Stimulated activated CD4-positive, alpha-beta T cell treated with anti-CD3 and anti-CD28 coated beads, Interleukin-2, amount 100 ng/mL, for 4 hours (primary cell): ENCODE results near the gene OR9A4.
"Not testable (repeated sequence)": the region's sequence is repeated elsewhere in the genome, so short reads cannot be mapped to it uniquely, and the experiment has no call there.

ENCODE experiments used
- DNase-seq: peaks from one replicate; pipeline ENCODE4 v3.0.0-alpha.2; 2020; ENCODE audit warnings: low read depth

OR9A4 gene, protein sequence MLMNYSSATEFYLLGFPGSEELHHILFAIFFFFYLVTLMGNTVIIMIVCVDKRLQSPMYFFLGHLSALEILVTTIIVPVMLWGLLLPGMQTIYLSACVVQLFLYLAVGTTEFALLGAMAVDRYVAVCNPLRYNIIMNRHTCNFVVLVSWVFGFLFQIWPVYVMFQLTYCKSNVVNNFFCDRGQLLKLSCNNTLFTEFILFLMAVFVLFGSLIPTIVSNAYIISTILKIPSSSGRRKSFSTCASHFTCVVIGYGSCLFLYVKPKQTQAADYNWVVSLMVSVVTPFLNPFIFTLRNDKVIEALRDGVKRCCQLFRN

DNA sequence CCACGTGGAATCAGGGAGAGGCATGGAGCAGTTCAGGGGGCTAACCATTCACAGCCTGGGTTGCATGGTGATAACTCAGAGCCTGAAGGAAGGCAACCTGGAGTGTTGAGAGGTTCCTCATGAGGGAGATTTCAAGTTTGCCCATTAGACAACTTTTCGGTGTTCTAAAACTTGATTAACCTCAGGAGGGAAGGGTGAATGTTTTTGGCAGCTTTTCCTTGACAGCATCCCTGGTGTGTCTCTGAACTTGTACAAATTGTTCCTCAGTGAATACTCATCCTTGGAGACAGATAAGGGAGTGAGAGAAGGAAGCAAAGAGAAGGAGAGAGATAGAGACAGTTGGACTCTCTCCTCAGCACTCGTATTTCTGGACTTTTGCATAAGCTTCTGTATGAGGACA, at the start of gene OR9A4:
TSS of gene OR9A4 (plus strand) at position 301 of the 400 bp plus-strand sequence. CDS start 2,477 bp downstream, outside the sequence.
- DNase-seq: no peak

DNA sequence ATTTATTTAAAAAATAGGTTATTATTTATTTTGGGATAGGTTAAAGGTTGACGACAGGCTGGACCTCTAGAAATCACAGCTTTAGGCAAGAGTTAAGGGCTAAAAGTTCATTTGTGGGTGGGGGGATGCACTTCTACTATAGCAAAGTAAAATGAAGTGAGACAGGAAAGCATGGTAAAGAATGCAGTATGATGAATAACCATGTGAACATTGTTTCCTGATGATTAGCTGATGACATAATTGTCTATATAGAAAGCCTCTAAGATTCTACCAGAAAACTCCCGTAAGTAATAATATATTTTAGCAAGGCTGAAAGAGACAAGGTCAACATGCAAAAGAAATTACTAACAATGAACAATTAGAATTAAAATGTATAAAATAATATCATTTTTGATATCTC, 49.2 kb upstream of the OR9A4 start:
- no peak for DNase-seq

DNA sequence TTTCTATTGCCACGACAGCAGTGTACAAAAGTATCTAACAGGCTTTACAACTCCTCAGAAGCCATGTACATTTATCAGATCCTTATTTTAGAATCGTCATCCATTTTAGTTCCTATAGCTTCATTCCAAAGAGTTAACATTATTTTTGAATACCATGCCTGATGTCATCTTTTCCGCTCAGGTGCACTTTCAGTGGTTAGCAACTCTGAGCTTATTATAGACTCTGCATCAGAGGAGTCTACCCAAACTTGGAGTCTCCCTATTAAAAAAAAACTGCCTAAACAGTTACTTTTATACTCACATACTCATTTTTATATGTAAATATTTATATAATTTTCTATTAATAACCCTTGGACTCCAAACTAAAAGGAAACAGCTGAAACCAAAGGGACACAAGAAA, 43.3 kb upstream of the OR9A4 start:
- DNase-seq: no peak

DNA sequence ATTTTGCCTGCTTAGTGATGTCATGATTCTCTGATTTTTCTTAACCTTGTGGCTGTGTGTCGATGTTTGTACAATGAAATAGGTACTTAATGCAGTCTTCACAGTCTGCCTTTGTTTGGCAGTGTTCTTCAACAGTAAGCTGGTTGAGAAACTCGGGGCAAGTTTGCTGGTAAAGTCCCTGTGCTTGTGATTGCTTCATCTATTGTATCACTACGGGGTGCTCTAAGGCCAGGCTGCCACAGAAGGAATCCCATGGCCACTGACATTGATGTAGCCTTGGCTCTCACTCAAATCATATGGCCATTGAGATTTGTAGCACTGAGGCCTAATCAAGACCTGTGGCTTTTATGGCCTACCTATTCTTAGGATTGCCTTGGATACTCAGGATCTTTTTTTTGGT, 41.4 kb upstream of the OR9A4 start:
- no peak for DNase-seq

DNA sequence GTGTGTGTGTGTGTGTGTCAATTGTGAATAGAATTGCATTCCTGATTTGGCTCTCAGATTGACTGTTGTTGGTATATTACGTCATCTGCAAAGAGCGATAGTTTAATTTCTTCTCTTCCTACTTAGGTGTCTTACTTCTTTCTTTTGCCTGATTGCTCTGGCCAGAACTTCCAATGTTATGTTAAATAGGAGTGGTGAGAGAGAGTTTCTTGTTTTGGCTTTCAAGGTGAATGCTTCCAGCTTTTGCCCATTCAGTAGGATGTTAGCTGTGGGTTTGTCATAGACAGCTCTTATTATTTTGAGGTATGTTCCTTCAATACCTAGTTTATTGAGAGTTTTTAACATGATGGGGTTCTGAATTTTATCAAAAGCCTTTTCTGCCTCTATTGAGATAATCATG, 40.7 kb upstream of the OR9A4 start:
- DNase-seq: no peak

DNA sequence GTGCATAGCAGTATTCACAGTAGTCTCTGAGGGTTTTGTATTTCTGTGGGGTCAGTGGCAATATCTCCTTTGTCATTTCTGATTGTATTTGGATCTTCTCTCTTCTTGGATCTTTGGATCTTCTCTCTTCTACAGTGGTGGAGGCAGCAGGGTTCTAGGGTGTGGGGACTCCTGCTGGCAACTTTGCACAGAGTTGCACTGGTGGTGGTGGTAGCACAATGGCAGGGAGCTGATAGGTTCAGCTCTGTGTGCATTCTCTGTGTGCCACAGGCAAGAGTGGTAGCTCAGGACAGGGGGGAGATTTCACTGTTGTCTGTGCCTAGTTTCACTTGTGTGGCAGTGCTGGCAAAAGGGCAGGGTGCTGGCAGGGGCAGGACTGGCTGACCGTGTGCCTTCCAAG, 39.8 kb upstream of the OR9A4 start:
- DNase-seq: no peak

DNA sequence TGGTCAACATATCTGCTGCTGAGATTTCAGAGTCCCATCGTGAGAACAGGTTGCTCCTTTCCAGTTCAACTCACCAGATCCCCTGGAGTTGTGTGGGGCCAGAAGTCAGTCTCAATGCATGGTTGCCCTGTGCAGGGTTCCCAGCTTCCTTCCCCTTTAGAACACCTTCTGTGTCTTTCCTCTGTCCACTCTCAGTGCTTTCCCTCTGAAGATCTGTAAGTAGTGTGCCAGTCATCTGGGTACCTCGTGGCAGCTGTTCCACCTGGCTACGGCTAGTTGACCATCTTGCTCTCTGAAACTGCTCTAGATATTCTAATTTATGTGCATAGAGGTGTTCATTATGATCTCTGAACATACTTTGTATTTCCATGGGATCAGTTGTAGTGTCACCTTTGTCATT, 38.8 kb upstream of the OR9A4 start:
- DNase-seq: no peak

DNA sequence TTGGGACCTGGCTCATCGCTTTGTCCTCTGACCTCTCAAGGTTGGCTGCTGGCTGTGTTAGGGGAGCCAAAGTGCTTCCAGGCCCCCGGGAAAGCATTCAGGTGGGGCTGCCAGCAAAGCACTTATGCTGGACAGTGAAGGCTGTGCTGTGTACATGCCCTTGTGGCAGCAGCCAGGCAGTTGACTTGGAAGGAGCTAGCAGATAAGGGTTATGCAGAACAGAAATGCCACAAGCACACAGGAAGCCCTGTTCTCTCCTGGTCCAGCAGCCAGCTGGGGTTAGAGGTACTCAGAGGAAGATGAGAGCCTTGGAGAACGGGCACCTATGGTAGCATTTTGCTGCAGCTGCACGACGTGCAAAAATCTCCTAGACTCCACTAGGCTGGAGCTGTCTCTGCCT, 35.2 kb upstream of the OR9A4 start:
- no peak for DNase-seq

DNA sequence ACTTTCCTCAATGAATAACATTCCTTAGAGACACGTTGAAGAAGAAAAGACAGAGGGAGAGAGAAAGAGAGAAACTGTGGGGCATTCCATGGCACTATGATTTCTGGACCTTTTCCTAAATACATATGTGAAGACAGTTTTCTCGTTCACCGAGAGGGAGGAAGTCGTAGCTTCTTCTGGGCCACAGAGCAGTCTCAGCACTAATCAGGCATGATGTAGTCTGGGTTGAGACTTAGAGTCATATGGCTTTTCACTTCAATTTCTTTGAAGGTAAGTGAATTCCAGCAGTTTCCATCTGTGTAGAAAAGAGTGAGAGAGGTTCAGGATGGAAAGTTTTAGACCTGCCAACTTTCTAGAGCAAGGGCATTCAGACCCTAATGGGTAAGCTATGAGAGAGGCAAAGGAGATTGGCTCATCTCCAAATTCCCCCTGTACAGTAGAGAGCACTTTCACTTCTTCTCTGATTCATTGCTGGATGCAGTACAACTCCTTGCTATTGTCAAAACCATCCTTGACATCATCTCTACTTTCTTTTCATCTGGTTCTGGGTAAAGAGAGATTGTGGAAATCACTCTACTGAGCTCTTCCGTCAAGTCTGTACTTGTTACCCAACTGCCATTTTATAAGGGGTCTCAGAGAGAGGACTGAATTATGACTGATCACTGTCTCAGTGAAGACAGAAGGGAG, 31.5 kb upstream of the OR9A4 start:
- DNase-seq: no peak

DNA sequence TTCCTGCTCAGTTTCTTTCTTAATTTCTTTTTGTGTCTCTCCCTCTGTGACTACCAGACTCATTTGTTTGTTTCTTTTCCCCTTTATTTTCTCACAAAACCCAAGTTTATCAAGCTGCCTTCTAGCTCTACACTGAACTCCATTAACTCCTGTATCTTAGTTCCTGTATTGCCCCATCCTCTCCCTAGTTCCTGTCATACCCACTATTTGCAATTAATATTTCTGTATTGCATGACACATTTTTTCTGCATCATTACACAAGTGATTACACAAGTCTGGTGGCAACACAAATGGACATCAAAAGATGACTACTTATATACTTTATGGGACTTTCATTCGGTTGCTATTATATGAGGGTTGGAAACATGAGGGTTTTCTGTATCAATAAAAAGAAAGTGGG, 26.9 kb upstream of the OR9A4 start:
- DNase-seq: no peak

DNA sequence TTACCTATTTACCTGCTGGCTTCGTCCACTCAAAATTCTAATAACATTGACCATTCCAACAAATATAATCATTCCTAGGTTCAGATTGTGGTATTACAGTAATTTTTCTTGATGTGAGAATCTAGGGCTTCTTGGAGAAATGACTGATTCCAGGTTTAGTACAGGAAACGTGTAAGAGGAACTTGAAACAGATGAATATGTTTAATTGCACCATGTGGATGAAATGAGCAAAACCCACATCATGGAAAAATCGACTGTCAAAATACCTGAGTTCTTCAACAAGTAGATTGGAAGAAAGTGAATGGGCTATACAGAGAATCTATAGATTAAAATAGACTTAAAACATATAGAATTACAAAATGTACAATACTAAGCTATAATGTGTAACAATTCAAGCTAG, 24.9 kb upstream of the OR9A4 start:
- no peak for DNase-seq

DNA sequence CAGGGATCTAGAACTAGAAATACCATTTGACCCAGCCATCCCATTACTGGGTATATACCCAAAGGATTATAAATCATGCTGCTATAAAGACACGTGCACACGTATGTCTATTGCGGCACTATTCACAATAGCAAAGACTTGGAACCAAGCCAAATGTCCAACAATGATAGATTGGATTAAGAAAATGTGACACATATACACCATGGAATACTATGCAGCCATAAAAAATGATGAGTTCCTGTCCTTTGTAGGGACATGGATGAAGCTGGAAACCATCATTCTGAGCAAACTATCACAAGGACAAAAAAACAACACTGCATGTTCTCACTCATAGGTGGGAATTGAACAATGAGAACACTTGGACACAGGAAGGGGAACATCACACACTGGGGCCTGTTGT, 16.8 kb upstream of the OR9A4 start:
- DNase-seq: not testable (repeated sequence)

DNA sequence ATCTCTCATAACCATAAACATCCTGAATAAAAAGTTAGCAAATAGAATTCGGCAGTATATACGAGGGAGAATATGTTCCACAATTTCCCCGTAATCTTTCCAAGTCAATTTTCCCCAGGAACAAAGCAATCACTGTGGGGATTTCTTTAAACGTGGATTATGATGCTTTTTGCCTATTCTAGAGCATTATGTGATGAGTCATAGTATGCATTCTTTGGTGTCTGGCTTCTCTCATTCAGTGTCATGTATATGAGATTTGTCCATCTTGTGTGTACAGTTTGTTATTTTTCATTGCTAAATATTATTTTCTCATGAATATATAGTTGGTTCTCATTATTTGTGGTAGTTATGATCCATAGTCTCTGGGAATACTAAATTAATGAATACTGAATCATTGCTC, 9.9 kb upstream of the OR9A4 start:
- no peak for DNase-seq

DNA sequence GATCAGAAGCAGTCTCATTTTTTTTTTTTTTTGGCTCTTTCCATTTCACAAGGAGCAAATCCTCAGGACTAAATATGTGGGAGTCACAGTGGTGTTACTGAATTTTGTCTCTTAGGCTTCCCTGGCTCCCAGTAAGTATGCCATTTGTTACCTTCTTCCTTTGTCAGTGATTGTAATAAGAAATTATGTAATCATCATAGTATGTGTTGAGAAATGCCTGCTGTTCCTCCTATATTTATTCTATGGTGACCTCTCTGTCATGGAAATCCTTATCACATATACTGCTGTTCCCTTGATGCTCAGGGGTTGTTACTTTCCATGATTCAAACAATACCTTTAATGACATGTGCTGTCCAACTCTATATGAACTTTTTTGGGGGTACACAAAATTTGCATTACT, 4.8 kb upstream of the OR9A4 start:
- no peak for DNase-seq

DNA sequence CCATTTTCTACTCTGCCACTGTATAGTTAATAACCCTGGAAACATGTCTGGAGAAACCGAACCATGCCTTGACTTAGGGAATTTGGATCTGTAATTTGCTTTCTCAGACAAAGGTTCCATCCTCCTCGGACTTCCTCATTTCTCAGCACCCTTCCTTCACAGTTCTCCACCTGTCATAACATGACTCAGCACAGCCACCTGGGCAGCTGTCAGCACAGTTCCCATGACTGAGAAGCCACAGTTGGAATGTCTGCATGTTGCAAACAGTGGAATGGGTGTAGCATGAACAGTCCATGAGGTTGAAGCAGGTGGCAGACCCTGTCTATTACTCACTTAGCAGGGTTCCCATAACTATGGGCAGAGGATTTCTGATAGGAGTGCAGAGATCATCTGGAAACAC, 634 bp upstream of the OR9A4 start:
- DNase-seq: no peak

DNA sequence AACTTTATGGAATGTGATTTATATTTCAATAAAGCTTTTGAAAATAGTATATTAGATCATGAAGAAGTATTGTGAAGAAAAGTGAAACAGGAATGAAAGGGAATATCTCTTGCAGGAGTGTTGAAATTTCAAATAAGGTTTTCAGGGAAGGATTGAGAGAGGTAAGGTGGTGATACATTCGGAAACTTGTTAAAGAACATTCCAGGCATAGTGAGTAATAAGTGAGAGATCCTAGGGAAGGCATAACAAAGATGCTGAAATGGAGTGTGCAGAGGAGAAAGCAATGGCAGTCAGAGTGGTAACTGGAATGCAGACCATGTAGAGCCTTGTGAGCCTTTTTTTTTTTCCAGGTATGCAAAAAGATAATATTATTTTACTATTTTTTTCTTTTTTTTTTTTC, 4.1 kb downstream of the OR9A4 start:
- no peak for DNase-seq

DNA sequence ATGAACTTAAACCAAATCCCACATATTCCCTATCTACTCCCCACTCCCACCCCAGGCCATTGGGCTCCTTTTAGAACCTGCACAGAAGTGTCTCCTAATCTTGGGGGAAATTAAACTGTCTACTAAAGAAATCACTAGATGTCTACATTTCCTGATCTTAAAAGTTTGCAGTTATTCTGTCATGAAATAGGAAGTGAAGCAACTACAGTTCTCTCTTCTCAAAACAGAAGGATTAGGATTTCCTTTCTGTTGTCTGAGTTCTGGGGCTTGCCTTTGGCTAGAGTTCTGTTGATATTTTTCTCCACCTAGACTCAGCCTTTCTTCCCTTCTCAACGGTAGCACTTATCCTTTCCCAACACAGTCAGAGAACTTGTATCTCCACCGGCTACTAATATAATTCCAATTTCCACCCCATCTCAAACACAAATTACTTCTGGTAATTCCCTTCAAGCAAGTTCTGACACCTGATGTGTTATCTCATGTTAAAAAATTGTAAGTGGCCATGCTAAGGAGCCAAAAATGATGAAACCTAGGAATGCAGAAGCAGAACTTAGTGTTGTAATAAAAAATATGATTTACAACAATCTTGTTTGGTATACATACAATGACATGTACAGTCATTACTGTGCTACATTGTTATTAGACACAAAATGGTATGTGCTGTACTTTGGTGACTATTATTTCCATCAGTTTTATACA, 12.1 kb downstream of the OR9A4 start:
- DNase-seq: no peak

DNA sequence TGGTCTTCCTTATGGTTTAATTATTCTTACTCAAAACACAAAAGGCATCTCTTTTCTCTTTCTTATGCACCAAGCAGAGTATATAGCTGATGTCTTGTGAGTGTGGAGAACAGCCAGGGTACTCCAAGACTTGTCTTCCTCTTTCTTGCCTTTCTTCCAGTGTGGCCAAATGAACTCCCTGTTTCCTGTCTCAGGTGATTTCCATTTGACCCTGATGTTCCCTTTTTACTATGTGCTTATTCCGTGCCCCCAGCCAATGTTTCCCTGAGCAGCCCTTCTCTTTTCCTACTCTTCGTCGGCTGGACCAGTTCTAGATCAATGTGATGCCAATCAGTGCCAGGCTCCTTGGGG, 12.6 kb downstream of the OR9A4 start:
- DNase-seq: no peak

DNA sequence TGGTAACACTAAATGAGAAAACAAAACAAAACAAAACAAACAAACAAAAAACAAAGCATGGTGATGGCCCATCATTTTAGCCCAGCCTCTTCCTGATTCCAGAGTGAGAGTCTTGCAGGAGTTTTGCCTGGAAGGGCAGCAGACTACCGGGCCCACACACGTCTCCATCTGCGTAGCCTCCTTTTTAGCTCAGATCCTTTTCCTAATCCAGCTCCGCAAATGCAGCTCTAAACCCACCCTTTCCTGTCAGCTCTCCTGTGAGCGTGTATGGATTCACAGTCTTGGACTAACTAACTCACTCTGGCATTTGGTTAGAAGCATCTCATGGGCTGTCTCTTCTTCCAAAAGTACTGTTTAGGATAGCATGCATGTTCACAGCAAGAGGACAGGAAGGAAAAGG, 14.0 kb downstream of the OR9A4 start:
- no peak for DNase-seq

DNA sequence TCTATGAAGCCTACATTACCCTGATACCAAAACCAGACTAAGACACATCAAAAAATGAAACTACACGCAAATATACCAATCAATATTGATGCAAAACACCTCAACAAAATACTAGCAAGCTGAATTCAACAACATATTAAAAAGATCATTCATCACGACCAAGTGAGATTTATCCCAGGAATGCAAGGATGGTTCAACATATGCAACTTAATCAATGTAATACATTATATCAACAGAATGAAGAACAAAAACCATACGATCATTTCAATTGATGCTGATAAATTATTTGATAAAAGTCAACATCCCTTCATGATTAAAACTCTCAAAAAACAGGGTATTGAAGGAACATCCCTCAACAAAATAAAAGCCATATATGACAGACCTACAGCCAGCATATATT, 24.9 kb downstream of the OR9A4 start:
- DNase-seq: no peak

DNA sequence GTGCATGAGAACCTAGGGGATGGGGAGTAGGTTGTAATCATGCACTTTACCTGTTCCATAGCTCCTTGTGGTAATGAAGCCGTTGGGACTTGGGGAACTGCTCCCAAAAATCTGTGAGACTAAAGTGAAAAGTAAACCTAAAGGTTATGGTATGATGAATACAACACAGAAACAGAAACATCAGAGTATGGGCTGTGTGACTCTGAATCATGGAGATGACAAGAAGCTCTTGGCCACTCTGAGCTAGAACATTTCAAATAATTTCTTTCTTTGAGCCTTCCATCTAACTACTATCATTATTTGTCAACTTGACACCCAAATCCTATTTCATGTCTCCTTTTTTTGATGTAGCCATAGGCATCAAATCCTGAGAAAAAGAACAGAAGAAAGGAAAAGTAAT, 27.6 kb downstream of the OR9A4 start:
- DNase-seq: no peak

DNA sequence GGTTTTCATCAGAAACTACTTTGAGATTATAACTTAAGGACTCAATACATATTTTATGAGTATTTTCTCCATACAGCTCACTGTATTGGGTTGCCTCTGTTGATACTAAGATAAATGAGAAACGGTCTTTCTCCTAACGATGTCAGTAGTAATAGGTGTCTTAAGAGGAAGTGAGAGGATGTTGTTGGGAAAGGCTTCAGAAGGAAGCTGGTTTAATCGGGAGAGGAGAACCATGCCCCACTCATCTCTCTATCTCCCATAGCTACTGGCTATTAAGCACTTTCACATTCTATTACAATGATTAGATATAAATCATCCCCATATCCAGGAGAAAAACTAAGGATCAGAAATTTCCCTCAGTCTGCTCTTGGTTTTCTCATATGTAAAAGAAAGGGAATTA, 28.6 kb downstream of the OR9A4 start:
- DNase-seq: no peak

DNA sequence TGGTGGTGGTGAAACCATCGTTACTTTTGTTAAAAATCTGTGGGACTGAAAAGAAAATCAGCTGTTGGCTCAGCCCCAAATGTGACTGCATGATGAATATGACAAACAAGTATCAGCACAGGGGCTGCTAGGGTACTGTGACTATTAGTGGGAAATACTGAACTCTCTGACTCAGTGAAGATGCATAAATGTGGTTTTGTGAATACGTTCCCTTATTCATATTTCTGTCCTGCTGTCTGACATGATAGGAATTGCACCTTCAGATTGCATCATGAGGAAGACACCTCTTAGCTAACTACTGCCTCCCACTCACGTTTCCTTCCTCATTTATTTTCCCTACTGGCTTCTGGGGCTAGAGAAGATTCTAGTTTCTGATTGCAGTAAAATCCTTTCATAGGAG, 29.2 kb downstream of the OR9A4 start:
- DNase-seq: no peak

DNA sequence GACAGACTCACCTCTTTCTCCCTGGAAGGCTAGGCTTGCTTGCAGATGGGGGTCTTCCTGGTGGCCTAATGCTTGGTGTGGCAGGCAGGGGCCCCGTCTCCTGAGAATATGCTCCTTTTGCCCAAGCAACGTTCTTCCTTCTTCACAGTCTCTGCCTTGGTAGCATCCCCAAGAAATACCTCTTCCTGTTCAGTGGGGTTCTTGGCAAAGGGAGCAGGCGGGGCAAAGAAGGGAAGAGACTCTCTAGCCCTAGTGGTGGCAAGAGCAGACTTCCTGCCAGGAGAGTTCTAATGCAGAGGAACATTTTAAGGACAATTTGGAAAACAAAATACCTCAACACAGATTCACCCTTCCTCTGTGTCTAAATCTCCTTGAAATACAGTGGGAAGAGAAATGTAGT, 30.6 kb downstream of the OR9A4 start, which contains the start of gene CLEC5A:
TSS of gene CLEC5A (minus strand) at position 179 of the 400 bp plus-strand sequence. CDS start 682 bp downstream, outside the sequence.
- no peak for DNase-seq
